ENCODE measurements around the gene RNU1-2. TPM values are rescaled to one million over a fixed set of nuclear protein-coding genes. Genes with fewer than 3 reads are reported as not detected.

RNU1-2 gene
- total RNA-seq, 2 donors from 2014 or later, result not detected

DNA sequence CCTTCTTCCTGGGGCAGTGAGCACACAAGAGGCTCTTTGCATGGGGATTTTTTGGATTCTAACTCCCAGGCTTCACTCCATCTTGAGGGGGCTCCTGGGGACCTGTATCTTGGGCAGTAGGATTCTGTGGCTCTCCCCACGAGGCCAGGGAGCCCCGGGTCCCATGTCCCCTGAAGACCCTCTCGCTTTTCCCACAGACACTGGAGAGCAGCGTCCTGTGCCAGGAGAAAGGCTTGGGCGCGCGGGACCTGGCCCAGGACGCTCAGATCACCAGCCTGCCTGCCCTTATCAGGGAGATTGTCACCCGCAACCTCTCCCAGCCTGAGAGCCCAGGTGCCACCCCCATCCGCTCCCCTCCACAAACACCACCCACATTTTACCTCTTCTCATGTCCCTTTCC lies 26.7 kb downstream of the RNU1-2 start:
- no peak for DNase-seq (ENCODE audit: low spot score)
- peaks cover 0 to 9% of the 10 kb centered on the region in 2 donors for H3K4me1 ChIP-seq

DNA sequence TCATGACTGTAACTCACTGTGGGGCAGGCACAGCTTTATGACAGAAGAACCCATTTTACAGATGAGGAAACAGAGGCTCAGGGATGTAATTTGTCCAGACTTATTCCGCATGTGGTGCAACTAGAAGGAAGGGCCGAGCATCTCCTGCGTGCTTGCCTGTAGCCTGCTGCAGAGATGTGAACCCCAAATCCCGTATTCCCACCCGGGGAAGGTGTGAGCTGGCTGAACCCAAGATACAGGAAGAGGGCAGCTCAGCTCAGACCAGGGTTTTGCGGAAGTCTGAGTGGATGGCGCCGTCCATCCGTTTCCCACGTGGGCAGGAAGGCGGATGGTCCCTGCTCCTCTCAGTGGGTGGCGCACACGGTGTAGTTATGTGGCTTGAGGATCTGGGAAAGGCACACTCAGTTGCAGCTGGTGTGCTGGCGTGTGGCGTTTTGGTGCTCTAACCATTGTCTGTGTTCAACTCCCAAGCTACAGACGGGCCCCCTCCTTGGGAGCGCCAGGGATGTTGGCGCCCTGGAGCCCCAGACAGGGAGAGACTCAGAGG lies 27.2 kb downstream of the RNU1-2 start:
- Histone ChIP-seq H3K9me3 (no peaks in the 10 kb centered on the region), H3K4me1 (peaks cover 0 to 9% of the 10 kb centered on the region in 2 donors), H3K27me3 (no peaks in the 10 kb centered on the region), H3K27ac (no peak overlapping the region), H3K4me3 (no peak overlapping the region), H3K36me3 (no peaks in the 10 kb centered on the region)
- no peak for DNase-seq (ENCODE audit: low spot score)
- TF ChIP-seq, protein P1, sequence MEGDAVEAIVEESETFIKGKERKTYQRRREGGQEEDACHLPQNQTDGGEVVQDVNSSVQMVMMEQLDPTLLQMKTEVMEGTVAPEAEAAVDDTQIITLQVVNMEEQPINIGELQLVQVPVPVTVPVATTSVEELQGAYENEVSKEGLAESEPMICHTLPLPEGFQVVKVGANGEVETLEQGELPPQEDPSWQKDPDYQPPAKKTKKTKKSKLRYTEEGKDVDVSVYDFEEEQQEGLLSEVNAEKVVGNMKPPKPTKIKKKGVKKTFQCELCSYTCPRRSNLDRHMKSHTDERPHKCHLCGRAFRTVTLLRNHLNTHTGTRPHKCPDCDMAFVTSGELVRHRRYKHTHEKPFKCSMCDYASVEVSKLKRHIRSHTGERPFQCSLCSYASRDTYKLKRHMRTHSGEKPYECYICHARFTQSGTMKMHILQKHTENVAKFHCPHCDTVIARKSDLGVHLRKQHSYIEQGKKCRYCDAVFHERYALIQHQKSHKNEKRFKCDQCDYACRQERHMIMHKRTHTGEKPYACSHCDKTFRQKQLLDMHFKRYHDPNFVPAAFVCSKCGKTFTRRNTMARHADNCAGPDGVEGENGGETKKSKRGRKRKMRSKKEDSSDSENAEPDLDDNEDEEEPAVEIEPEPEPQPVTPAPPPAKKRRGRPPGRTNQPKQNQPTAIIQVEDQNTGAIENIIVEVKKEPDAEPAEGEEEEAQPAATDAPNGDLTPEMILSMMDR (IDR thresholded peaks at IDR 0.05), result no peak

More for the DNA sequence above, 26.7 kb downstream of the RNU1-2 start:
- H3K27me3 ChIP-seq, result no peaks in the 10 kb centered on the region
- no peaks in the 10 kb centered on the region for H3K36me3 ChIP-seq
- no peaks in the 10 kb centered on the region for H3K9me3 ChIP-seq
- no peak overlapping the region for H3K27ac ChIP-seq
- H3K4me3 ChIP-seq, result no peak overlapping the region
- TF ChIP-seq, protein P1 (IDR thresholded peaks at IDR 0.05), result no peak

DNA sequence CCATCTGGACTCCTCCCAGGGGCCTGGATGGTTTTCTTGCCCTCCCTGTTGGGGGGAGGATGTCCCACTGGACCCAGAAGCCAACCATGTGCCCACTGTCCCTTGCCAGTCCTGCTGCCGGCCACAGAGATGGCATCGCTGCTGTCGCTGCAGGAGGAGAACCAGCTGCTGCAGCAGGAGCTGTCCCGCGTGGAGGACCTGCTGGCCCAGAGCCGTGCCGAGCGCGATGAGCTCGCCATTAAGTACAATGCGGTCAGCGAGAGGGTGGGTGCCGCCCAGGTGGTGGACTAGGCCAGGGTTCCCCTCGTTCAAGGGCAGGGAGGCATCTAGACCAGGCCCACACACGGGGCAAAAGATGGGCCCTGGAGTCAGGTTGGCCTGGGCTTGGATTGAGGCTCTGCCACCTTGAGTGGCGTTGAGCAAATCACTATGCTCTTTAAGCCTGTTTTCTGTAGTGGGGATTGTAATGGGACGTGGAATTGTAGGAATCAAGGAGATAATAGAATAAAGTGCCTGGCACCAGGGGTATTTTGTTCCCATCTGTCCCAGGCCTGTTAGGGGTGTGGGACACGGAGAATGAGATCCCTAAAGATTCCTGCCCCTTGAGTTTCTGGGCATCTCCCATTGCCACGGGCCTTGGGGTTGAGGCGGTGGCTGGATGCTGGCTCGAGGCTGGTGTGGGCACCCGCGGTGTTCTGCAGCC lies 28.6 kb downstream of the RNU1-2 start:
- no peak for DNase-seq (ENCODE audit: low spot score)
- TF ChIP-seq, protein P1 (IDR thresholded peaks at IDR 0.05), result no peak
- H3K4me1 ChIP-seq, result peaks cover 0 to 9% of the 10 kb centered on the region in 2 donors

DNA sequence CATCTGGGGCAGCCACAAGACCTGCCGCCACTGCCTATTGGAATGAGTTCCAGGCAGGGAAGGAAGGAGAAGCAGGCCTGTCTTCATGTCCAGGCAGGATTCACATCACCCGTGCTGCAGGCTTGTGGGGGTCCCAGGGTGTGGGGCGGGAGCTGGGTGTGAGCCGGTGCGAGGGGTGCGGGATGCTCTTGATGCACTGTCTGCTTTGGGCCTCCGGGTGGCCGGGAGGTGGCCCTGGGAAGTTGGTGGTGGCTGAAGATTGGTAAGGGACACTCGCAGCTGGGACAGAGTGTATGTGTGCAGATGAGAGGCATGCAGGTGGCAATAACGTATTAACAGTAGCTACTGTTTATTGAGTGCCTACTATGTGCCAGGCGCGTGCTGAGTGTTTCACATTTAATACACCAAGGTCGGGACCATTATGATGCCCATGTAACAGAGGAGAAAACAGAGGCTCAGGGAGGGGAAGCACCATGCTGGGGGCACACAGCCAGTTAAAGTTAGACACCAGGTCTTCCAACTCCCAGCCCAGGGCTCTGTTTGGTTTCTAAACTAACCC lies 29.2 kb downstream of the RNU1-2 start:
- H3K4me1 ChIP-seq, result peaks cover 0 to 9% of the 10 kb centered on the region in 2 donors
- TF ChIP-seq, protein P1 (IDR thresholded peaks at IDR 0.05), result no peak
- H3K27ac ChIP-seq, result no peak overlapping the region
- H3K9me3 ChIP-seq, result no peaks in the 10 kb centered on the region
- no peak for DNase-seq (ENCODE audit: low spot score)
- H3K4me3 ChIP-seq, result no peak overlapping the region
- no peaks in the 10 kb centered on the region for H3K36me3 ChIP-seq
- H3K27me3 ChIP-seq, result no peaks in the 10 kb centered on the region

More for the DNA sequence above, 28.6 kb downstream of the RNU1-2 start:
- Histone ChIP-seq H3K4me3 (no peak overlapping the region), H3K27me3 (no peaks in the 10 kb centered on the region), H3K9me3 (no peaks in the 10 kb centered on the region), H3K27ac (no peak overlapping the region), H3K36me3 (no peaks in the 10 kb centered on the region)

DNA sequence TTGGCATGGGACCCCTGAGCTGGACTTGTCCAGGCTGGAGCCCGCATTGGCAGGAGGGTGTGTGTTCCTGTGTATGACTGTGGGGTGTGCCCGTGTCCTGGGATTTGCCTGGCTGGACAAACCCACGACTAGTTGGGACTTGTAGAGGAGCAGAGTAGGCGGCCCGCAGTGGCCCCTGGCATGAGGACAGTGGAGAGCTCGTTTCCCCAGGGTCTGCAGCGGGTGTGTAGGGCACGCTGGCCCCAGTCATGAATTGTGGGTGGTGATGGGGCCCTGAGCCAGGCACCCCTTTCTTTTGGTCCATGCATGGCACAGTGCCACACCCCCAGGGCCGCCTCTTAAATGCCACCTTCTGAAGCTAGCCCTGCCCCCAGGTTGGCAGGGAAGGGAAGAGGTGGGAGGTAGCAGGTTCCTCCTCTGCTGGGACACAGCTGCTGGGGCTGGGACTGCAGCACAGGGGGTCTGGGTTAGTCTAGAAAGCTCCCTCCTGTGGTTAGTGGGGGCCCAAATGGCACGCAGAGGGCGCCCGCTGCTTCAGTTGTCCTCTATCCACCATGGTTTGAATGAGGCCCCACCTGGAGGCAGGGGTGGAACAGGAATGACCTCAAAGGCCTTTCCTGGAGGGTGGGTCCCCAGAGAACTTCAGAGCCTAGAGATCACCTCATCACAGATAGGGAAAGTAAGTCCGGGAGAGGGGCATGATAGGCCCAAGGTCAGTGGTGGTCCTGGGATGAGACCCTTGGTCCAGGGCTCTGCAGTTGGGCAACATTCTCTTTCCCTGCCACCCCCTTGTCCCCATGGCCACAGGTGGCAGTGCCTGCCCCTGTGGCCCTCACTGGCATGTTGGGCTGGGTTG lies 30.1 kb downstream of the RNU1-2 start:
- no peak overlapping the region for H3K4me3 ChIP-seq
- no peaks in the 10 kb centered on the region for H3K27me3 ChIP-seq
- H3K36me3 ChIP-seq, result peaks cover 4% of the 10 kb centered on the region
- H3K9me3 ChIP-seq, result no peaks in the 10 kb centered on the region
- TF ChIP-seq, protein P1 (IDR thresholded peaks at IDR 0.05), result no peak
- no peak overlapping the region for H3K27ac ChIP-seq
- peaks cover 0 to 9% of the 10 kb centered on the region in 2 donors for H3K4me1 ChIP-seq
- DNase-seq (ENCODE audit: low spot score), result no peak
